LHCN-M2 (cell line): ENCODE data around the gene MYMK. TPM values are rescaled to one million over a fixed set of nuclear protein-coding genes. Genes with fewer than 3 reads are reported as not detected.
"Not testable (repeated sequence)": the region's sequence is repeated elsewhere in the genome, so short reads cannot be mapped to it uniquely, and the experiment has no call there.

Experiments
- DNase-seq: peaks from one replicate; pipeline ENCODE4 v3.0.0-alpha.2; 2012; ENCODE audit warnings: low read depth
- polyA plus RNA-seq: library from polyadenylated mRNA; unstranded; fragments of >200 nt; gene quantifications from one replicate; pipeline ENCODE4 v1.2.1, GENCODE V29; 2012; ENCODE audit warnings: missing spikeins
- total RNA-seq: library from RNA; depleted of rRNA; stranded (reverse); fragments of >200 nt; gene quantifications from 2 replicates; pipeline ENCODE4 v1.2.3, GENCODE V29; 2014; rRNA removed

The MYMK gene
- 0.63 TPM in 1 of 2 replicates, not detected in the other for total RNA-seq
- polyA plus RNA-seq, result 0.40 TPM

GRCh38 chr9:133524679-133525228 is at the start of gene MYMK:
Gene MYMK, minus strand, starts transcription at chr9:133524959. Its CDS starts 115 bp downstream, at chr9:133524844.
- DNase-seq, result no peak

DNA sequence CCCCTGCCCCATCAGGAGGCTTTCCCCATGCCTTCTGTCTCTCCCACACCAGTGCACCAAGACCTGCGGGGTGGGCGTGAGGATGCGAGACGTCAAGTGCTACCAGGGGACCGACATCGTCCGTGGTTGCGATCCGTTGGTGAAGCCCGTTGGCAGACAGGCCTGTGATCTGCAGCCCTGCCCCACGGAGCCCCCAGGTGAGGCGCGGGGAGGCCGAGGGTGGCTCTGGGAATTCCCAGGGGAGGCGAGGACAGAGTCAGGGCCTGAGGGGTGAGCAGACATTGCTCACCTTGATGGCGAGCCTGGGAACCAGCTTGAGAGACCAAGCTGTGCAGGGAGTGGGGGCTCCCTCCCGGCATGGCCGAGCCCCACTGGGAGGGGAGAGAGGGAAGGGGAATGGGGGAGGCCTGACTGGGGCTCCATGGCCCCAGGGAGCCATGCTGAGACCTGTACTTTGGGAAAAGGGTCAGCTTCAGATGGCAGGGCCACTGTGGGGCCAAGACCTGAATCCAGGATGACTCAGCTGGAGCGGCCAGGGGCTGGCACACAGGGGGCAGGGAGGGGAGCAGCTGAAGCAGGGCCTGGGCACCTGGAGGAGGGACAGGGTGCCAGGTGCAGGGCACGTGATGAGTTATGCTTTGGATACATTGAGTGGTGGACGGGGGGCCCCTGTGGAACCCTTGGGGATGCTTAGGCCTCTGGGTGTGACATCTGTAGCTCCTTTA is 49.2 kb upstream of the MYMK start:
- DNase-seq, result no peak

DNA sequence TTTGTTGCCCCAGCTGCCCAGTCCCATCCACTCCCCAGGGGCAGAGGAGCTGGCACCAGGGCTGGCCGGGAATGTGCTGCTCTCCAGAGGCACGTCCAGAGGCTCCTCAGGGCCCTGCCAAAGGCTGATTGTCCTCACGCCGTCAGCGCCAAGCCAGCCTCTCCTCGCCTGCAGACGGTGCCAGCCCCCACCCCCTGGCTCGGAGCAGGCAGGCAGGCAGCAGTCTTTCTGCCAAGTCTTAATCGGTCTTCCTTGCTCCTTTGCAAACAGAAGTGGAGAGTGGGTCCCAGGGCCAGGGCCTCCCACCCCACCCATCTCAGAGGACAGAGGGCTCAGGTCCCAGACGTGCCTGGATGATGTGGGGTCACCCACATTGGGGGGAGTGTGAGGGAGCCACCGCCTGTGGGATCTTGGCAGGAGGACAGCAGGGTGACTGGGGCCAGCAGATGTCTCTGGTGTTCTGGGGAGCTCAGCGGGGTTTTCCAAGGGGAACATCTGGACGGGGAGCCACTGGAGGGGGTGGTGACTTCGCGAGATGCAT is 48.1 kb upstream of the MYMK start:
- no peak for DNase-seq

DNA sequence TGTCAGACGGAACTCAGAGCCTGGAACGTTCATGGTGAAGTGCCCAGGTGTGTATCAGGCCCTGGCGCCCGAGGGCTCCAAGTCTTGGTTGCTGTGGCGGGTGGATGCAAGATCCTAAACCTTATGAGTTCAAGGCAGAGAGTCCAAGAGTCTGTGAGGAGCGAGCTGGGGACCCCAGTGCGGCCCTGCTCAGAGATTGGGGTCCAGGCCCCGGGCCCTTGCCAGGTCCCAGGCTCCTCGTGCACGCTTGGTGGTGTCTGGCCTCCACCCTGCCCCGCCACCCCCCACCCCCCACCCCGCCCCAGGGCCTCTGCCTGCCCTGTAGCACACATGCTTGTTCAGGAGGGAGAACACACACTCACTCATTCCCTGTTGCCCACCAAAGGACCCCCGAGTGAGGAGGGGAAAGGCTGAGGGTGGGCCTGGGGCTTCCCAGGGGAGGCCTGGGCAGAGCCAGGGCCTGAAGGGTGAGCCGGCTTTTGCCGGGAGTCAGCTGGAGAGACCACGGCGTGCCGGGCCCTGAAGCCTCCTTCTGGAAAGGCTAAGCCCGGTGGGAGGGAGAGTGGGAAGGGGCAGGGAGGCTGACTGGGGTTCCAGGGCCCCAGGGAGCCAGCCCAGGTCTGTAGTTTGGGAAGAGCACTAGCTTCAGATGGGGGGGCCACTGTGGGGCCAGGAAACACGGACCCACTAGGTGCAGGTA is 47.3 kb upstream of the MYMK start:
- DNase-seq, result no peak

DNA sequence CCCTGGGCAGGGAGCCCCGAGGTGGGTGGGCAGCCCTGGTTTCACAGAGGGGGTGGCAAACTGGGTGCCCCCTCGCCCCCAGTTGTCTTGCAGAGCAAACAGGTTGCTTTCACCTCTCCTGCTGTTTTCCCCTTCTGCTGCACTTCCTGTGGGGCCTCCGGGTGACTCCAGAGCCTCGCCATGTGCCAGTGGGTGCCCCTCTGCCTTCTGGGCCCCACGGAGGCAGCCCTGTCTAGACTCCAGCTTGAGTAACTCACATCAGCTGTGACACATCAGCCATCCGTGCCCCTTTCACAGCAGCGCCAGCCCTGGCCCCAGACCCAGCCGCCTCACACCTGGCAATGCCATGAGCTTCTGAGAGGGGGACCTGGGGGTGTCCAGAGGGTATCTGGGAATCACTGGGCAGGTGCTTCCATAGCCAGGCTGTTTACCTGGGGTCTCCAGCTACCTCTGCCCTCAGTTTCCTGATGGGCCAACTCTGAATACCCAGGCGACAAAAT is 46.7 kb upstream of the MYMK start:
- no peak for DNase-seq

GRCh38 chr9:133570691-133571080 is 45.9 kb upstream of the MYMK start:
- DNase-seq, result no peak

GRCh38 chr9:133569891-133570690 is 45.3 kb upstream of the MYMK start:
- DNase-seq, result no peak

DNA sequence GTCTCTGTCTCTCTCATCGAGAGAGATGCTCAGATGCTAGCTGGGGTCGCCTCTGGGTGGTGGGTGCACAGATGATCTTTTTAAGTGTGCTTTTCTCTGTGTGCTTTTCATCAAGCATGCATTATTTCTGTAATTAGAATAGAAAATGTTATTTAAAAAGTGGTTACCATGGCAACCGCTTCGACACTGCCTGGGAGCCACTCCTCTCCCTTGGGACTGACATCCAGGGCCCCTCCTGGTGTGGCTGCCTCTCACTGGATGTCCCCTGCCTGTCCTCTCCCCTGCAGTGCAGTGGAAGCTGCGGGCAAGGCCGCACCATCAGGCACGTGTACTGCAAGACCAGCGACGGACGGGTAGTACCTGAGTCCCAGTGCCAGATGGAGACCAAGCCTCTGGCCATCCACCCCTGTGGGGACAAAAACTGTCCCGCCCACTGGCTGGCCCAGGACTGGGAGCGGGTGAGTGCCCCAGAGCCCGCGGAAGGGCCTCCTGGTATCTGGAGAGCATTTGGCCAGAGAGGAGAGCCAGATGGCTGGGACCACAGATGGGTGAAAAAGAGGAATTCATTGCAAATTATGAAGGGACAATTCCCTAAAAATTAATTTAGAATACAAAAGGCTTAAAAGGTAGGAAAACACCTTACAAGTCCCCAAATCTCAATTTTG is 44.5 kb upstream of the MYMK start:
- no peak for DNase-seq

DNA sequence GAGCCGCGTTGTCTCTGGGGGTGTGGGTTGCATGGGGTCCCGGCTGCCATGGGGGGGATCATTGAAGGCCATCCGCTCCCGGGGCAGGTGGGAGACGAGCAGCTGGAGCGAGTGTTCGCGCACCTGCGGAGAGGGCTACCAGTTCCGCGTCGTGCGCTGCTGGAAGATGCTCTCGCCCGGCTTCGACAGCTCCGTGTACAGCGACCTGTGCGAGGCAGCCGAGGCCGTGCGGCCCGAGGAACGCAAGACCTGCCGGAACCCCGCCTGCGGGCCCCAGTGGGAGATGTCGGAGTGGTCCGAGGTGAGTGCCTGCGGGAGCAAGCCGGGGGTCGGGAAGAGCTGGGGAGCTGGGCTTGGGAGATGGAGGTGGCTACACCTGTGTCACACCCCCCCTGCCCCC is 43.4 kb upstream of the MYMK start:
- no peak for DNase-seq

GRCh38 chr9:133566817-133567216 is 42.1 kb upstream of the MYMK start:
- DNase-seq, result no peak

GRCh38 chr9:133566382-133566781 is 41.6 kb upstream of the MYMK start:
- DNase-seq, result no peak

GRCh38 chr9:133564451-133565116 is 39.8 kb upstream of the MYMK start:
- DNase-seq, result no peak

DNA sequence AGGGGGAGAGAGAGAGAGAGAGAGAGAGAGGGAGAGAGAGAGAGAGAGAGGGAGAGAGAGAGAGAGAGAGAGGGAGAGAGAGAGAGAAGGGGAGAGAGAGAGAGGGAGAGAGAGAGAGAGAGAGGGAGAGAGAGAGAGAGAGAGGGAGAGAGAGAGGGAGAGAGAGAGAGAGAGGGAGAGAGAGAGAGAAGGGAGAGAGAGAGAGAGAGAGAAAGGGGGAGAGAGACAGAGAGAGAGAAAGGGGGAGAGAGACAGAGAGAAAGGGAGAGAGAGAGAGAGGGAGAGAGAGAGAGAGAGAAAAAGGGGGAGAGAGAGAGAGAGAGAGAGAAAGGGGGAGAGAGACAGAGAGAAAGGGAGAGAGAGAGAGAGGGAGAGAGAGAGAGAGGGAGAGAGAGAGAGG is 39.1 kb upstream of the MYMK start:
- DNase-seq, result not testable (repeated sequence)

DNA sequence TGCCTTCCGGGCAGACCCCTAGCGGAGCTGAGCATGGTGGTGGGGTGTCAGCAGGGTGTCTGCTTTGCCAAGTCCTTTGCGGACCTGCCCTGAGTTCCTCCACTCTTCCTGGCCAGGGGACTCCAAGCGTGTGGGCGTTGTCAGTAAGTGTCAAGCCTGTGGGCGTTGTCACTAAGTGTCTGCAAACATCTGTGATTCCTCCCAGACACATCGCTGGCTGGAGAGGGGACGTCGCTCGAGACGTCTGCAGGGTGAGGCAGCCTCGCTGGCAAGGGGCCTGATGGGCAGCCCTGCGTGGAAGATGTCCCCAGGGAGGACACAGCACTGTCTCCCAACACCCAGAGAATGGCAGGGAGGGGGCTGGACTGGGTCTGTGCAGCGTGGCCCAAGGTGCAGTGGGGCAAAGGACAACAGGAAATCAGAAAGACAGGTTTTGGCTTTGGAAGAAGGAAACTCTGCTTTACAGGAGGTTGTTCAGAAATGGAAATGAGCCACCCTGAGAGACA is 38.6 kb upstream of the MYMK start:
- no peak for DNase-seq

GRCh38 chr9:133562611-133563290 is 38.0 kb upstream of the MYMK start:
- no peak for DNase-seq

- DNase-seq, result peak; percentile 11
Observed at GRCh38 chr9:133561976-133562554, 37.3 kb upstream of the MYMK start.

DNA sequence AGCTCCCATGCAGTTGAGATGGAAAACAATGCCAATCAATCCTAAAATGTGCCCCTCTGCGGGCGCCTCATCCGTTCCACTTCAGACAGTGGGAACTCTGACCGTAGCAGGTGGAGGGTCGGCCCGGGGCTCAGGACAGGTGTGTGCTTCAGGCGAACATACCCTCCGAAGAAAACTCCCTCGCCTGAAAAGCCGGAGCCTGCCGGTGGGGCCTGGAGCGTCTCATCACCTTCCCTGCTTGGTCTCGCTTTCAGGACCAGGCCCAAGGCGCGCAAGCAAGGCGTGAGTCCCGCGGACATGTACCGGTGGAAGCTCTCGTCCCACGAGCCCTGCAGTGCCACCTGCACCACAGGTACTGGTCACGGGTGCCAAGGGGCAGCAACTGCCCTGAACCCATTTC is 36.2 kb upstream of the MYMK start:
- no peak for DNase-seq

DNA sequence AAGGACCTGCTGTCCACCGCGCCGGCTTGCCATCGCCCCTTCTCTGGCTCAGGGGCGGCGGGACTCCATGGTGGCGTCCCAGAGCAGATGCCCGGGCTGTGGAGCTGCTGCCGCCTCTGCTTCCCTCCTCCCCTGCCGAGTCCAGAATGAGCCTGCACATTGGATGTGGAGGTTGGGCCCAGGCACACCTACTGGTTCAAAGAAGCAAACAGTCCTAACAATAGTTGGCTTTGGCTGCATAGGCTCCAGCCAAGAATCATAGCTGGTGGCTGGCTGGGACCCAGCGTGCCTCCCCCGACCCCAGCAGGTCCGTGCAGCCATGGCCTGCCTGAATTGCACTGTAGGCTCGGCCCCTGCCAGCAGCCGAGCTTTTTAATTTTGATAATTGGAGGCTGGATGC is 35.6 kb upstream of the MYMK start:
- DNase-seq, result no peak
